Smooth muscle cell (in vitro differentiated cells): ENCODE results near the gene DIP2A. TPM values are rescaled to one million over a fixed set of nuclear protein-coding genes. Genes with fewer than 3 reads are reported as not detected.

ENCODE experiments used
- DNase-seq: peaks from one replicate; lab custom pipeline; 2025; ENCODE audit not compliant: unreplicated experiment; lab: John Stamatoyannopoulos, UW
- H2AFZ ChIP-seq: fragments of 200-600 bp; sonication (generic); 2 replicates; pipeline ENCODE4 v1.6.0; 2016; ENCODE audit warnings: antibody characterized with exemption, low read depth, mild to moderate bottlenecking
- H3F3A ChIP-seq: fragments of 200-600 bp; sonication (generic); 2 replicates; pipeline ENCODE4 v1.6.0; 2017; ENCODE audit warnings: antibody characterized with exemption, low read depth
- H3K27ac ChIP-seq: fragments of 200-600 bp; sonication (generic); 2 replicates; pipeline ENCODE4 v1.5.1; 2016; ENCODE audit warnings: low read depth, mild to moderate bottlenecking
- H3K27me3 ChIP-seq: fragments of 200-600 bp; sonication (generic); 2 replicates; pipeline ENCODE4 v1.6.1; 2016; ENCODE audit warnings: low read depth, mild to moderate bottlenecking
- H3K36me3 ChIP-seq: fragments of 200-600 bp; sonication (generic); 2 replicates; pipeline ENCODE4 v1.5.1; 2016; ENCODE audit warnings: low read depth
- H3K4me1 ChIP-seq: fragments of 200-600 bp; sonication (generic); 2 replicates; pipeline ENCODE4 v1.5.1; 2016; ENCODE audit warnings: low read depth
- H3K4me2 ChIP-seq: fragments of 200-600 bp; sonication (generic); 2 replicates; pipeline ENCODE4 v1.6.0; 2016; ENCODE audit warnings: mild to moderate bottlenecking
- H3K4me3 ChIP-seq: fragments of 200-600 bp; sonication (generic); 2 replicates; pipeline ENCODE4 v1.5.1; 2016; ENCODE audit warnings: mild to moderate bottlenecking
- H3K79me2 ChIP-seq: fragments of 200-600 bp; sonication (generic); 2 replicates; pipeline ENCODE4 v1.6.0; 2016; ENCODE audit warnings: low read depth, mild to moderate bottlenecking
- H3K9ac ChIP-seq: fragments of 200-600 bp; sonication (generic); 2 replicates; pipeline ENCODE4 v1.6.0; 2016; ENCODE audit warnings: low read depth
- H3K9me3 ChIP-seq: fragments of 200-600 bp; sonication (generic); replicated peaks from 2 replicates; pipeline ENCODE4 v1.5.1; 2016; ENCODE audit warnings: low read depth
- H4K20me1 ChIP-seq: fragments of 200-600 bp; sonication (generic); 2 replicates; pipeline ENCODE4 v1.6.0; 2016; ENCODE audit warnings: low read depth
- WGBS: methylation state at CpG from one replicate; pipeline ENCODE4 v1.1.7; 2016; ENCODE audit warnings: low lambda C conversion rate; 5-methylcytosine and 5-hydroxymethylcytosine counted together
- polyA plus RNA-seq: library from polyadenylated mRNA; unstranded; fragments of >200 nt; fragmentation: Nextera tagmentation; extraction: Ambion mirVana; gene quantifications from 2 replicates; pipeline ENCODE4 v1.2.1, GENCODE V29; 2016
- total RNA-seq: library from RNA; depleted of rRNA; stranded (reverse); fragments of >200 nt; gene quantifications from 2 replicates; pipeline ENCODE4 v1.2.3, GENCODE V29; 2014
- TF ChIP-seq, protein P1 (sequence below): fragments of 200-600 bp; sonication (generic); IDR thresholded peaks from 2 replicates; pipeline ENCODE4 v1.5.1; 2017; ENCODE audit warnings: borderline replicate concordance, mild to moderate bottlenecking, antibody characterized with exemption; ENCODE audit not compliant: insufficient read depth, poor library complexity, severe bottlenecking

The DIP2A gene
- total and polyA plus RNA-seq, 2 experiments from 2014 or later: 11.5 to 24.8 TPM

DNA sequence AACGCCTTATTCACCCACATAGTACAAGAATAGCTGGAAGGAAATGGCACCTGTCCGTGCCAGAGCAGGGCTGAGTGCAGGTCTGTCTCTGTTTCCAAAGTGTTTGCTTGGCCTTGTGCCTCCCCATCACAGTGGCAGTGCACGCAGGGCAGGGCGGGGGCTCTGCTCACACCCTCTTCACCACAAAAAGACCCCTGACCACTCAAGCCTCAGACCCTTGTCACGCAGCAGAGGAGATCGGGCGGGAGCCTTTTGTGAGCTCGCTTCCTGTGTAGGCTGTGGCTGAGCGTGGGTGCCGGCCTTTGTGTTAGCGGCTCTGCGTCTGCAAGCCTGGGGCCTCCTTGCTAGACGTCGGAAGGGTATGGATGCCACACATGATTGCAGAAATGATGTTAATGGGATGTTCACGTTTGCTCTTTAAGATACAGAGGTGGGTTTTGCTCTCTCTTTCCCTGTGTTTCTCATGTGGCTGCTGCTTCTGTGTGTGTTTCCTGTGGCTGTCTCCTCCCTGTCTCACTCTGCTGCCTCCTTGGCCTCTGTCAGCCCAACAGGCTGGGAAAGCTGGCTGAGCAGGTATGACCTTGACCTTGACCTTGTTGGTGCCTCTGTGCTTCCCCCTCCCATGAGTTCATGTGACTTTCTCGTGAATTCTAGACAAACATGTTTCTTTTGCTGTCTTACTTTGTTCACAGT lies 100.7 kb downstream of the DIP2A start:
- WGBS: 95% methylated on average over 16 of the region's 16 CpGs
- Histone ChIP-seq H3K4me3 (no peak overlapping the region), H3K79me2 (no peaks in the 10 kb centered on the region), H3K4me1 (no peaks in the 10 kb centered on the region), H3K36me3 (no peaks in the 10 kb centered on the region), H3F3A (no peaks in the 10 kb centered on the region), H4K20me1 (no peaks in the 10 kb centered on the region), H3K9me3 (no peaks in the 10 kb centered on the region), H3K9ac (no peak overlapping the region), H3K4me2 (no peak overlapping the region), H3K27me3 (no peaks in the 10 kb centered on the region), H2AFZ (no peak overlapping the region), H3K27ac (no peak overlapping the region)
- no peak for DNase-seq
- TF ChIP-seq, protein P1, sequence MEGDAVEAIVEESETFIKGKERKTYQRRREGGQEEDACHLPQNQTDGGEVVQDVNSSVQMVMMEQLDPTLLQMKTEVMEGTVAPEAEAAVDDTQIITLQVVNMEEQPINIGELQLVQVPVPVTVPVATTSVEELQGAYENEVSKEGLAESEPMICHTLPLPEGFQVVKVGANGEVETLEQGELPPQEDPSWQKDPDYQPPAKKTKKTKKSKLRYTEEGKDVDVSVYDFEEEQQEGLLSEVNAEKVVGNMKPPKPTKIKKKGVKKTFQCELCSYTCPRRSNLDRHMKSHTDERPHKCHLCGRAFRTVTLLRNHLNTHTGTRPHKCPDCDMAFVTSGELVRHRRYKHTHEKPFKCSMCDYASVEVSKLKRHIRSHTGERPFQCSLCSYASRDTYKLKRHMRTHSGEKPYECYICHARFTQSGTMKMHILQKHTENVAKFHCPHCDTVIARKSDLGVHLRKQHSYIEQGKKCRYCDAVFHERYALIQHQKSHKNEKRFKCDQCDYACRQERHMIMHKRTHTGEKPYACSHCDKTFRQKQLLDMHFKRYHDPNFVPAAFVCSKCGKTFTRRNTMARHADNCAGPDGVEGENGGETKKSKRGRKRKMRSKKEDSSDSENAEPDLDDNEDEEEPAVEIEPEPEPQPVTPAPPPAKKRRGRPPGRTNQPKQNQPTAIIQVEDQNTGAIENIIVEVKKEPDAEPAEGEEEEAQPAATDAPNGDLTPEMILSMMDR: no peak

GRCh38 chr21:46560568-46561444 lies 102.1 kb downstream of the DIP2A start:
- Histone ChIP-seq H3K4me1 (no peaks in the 10 kb centered on the region), H3K27me3 (no peaks in the 10 kb centered on the region), H4K20me1 (no peaks in the 10 kb centered on the region), H3K79me2 (no peaks in the 10 kb centered on the region), H3K27ac (no peak overlapping the region), H2AFZ (no peak overlapping the region), H3K36me3 (no peaks in the 10 kb centered on the region), H3K9ac (no peak overlapping the region), H3K4me2 (no peak overlapping the region), H3K9me3 (no peaks in the 10 kb centered on the region), H3K4me3 (no peak overlapping the region), H3F3A (no peaks in the 10 kb centered on the region)
- 98% methylated on average over 19 of the region's 19 CpGs for WGBS
- TF ChIP-seq, protein P1: no peak
- DNase-seq: no peak

GRCh38 chr21:46561445-46562090 lies 102.9 kb downstream of the DIP2A start:
- no peak overlapping the region for H3K4me3 ChIP-seq
- H3F3A ChIP-seq: no peaks in the 10 kb centered on the region
- no peaks in the 10 kb centered on the region for H3K36me3 ChIP-seq
- H2AFZ ChIP-seq: no peak overlapping the region
- H3K27ac ChIP-seq: no peak overlapping the region
- no peaks in the 10 kb centered on the region for H4K20me1 ChIP-seq
- no peaks in the 10 kb centered on the region for H3K79me2 ChIP-seq
- TF ChIP-seq, protein P1: no peak
- H3K9me3 ChIP-seq: no peaks in the 10 kb centered on the region
- no peak overlapping the region for H3K9ac ChIP-seq
- no peak overlapping the region for H3K4me2 ChIP-seq
- WGBS: 96% methylated on average over 19 of the region's 19 CpGs
- no peaks in the 10 kb centered on the region for H3K4me1 ChIP-seq
- no peaks in the 10 kb centered on the region for H3K27me3 ChIP-seq
- DNase-seq: no peak
